Activated CD4-positive, alpha-beta T cell treated with anti-CD3 and anti-CD28 coated beads, Interleukin-2, amount 50 U/mL, for 48 hours (primary cell): ENCODE data around the gene AGL.
"Not testable (repeated sequence)": the region's sequence is repeated elsewhere in the genome, so short reads cannot be mapped to it uniquely, and the experiment has no call there.

Experiments used
- DNase-seq, 2 experiments: peaks; one replicate each; pipeline ENCODE4 v3.0.0-alpha.2; 2020

Gene AGL

GRCh38 chr1:99852648-99853047 is 2.5 kb downstream of the AGL start:
- no peak for DNase-seq

DNA sequence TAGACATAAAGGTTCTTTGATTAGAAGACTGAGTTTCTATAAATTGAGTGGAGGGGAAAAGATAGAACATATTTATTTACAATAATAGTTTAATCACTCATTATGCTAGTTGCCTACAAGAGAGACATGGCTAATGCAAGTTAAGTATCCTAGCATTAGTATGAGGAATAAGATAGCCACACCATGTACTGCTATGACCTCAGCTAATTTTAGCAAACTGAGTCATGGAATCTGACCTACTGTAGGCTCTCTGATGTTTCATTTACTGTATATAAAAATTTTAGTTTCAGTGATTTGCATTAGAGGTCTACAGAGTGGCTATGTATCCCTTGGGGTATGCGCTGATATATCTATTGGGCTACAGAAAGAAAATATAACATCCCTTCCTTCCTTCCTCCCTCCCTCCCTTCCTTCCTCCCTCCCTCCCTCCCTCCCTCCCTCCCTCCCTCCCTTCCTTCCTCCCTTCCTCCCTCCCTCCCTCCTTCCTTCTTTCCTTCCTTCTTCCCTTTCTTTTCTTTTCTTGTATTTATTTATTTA is 5.8 kb downstream of the AGL start:
- DNase-seq = no peak

- DNase-seq = not testable (repeated sequence)
These were observed 6.9 kb downstream of the AGL start for GRCh38 chr1:99857041-99857440.

GRCh38 chr1:99858286-99858685 is 8.1 kb downstream of the AGL start:
- DNase-seq = no peak

- DNase-seq = no peak
These were observed 8.7 kb downstream of the AGL start for GRCh38 chr1:99858881-99859280.

GRCh38 chr1:99860703-99861102 is 10.5 kb downstream of the AGL start:
- no peak for DNase-seq

DNA sequence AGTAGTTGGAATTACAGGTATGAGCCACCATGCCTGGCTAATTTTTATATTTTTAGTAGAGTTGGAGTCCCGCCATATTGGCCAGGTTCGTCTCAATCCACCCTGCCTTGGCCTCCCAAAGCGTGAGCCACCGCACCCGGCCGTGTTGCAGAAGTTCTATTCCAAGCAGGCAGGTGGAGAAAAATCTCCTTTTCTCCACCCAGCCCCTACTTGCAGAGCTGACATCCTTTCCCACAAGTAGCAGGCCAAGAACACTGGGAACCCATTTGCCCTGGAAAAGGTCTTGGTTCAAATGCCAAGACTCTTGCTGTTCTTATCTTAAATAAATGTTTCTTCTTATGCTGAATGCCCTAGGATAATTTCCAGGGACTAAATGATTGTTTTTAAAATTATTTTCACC is 17.5 kb downstream of the AGL start:
- no peak for DNase-seq

DNA sequence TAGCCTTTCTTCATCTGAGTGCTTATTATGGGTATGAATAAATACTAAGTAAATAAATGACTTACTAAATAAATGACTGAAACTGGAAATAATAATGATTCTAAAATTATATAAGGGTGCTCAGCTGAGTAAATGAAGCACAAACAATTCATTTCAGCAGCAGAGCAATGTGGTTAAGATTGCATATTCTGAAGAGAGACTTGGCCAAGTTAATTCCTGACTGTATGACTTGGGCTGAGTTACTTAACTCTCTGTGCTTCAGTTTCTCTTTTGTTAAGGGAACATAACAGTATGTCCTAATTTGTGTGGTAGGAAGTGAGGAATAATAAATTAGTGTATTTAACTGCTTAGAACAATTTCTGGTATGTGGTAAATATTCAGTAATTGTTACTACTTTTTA is 19.1 kb downstream of the AGL start:
- no peak for DNase-seq

DNA sequence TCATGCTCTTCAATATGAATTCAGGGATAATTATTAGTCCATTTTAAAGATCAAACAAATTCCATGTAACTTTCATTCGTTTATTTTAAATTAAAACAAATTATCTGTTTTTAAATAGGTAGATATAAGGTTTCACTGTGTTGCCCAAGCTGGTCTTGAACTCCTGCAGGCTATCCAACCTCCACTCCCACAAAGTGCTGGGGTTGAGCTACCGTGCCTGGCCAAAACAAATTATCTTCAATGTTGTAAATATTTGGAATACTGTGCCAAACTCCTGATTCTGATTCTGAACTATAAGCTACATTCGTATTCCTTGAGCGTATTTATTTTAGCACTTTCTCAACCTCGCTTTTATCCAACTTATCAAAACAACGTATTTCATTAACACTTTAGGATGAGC is 19.6 kb downstream of the AGL start:
- no peak for DNase-seq

- DNase-seq = no peak
These were observed 21.9 kb downstream of the AGL start for GRCh38 chr1:99872063-99872462.

DNA sequence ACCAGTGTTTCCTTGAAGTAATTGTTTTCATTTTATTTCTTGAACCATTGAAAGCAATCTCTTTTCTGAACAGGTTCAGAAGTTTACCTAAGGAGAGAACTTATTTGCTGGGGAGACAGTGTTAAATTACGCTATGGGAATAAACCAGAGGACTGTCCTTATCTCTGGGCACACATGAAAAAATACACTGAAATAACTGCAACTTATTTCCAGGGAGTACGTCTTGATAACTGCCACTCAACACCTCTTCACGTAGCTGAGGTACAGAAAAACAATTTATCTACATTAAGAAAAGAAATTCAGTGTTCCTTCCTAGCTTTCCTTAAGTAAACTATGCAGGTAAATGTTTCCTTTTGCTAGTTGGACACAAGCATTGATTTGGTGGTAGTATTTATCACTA is 27.4 kb downstream of the AGL start:
- DNase-seq = no peak

- no peak for DNase-seq
These were observed 36.0 kb downstream of the AGL start for GRCh38 chr1:99886179-99886578.

DNA sequence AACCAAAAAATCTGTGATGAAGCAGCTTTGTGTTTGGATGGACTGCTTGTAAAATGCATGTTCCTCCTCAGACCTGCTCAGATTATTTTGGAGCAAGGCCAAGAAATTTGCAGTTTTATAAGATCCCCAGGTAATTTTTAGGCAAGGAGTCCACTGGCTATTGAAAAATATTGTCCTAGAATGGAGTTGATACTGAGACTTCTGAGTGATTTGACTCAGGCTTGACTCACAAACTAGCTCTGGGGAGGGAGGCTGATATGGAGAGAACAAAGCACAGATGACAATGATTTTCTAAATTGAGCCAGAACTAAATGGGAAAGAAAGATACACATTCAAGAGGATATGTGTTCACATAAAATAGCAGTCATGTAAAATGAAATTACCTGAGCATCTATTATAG is 36.7 kb downstream of the AGL start:
- no peak for DNase-seq

DNA sequence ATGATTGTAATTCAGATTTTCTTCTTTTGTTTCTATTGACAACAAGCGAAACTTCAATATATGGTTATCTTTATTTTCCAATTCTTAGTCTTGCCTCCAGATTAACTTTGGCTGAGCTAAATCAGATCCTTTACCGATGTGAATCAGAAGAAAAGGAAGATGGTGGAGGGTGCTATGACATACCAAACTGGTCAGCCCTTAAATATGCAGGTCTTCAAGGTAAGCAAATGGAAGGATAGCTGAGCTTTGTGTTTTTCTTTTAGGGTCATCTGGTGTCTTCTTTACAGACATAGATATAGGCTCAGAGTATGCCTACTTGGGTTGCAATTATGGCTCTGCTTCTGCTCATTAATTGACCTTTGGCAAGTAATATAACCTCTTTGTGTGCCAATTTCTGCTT is 37.7 kb downstream of the AGL start:
- no peak for DNase-seq

- no peak for DNase-seq
These were observed 41.8 kb downstream of the AGL start for GRCh38 chr1:99891997-99892396.

- DNase-seq = not testable (repeated sequence)
These were observed 53.1 kb downstream of the AGL start for GRCh38 chr1:99903278-99903677.

GRCh38 chr1:99906535-99906934 is 56.4 kb downstream of the AGL start:
- no peak for DNase-seq

GRCh38 chr1:99917214-99917613 is 67.1 kb downstream of the AGL start:
- DNase-seq = no peak

DNA sequence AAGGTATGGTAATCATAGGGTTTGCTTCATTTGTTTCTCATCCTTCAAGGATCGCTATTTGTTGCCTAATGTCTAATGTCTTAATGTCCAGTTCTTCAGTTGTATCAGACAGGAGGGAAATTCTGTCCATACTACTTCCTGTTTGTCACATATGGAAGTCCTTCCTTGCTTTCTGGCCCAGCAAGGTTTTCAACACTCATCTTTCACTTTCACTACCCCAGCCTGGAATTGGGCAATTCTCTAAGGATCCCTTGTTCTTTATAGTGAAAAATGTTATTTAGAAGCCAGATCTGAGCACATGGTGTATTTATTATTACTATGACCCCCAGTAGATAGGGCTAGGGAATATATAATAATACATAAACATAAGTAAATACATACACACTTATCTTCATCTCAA is 69.1 kb downstream of the AGL start:
- DNase-seq = no peak

- DNase-seq = no peak
These were observed 84.6 kb downstream of the AGL start for GRCh38 chr1:99934801-99935200.

DNA sequence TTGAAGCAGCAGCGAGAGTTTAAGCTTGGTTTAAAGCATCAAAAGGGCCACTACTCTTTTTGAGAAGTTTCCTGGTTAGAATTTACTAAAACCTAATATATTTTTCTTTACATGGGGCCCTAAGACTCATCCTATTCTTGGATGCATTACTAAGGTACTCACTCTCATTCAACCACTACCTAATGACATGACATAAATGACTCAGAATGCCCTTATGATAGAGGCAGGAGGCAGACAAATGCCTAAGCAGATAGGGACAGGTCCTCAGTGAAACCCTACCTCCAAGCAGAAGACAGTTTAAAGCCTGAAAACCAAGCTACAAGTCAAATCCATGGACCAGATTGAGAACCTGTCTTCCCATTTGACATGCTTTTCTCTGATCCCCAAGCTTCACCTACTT is 85.4 kb downstream of the AGL start:
- no peak for DNase-seq

- DNase-seq = no peak
These were observed 85.9 kb downstream of the AGL start for GRCh38 chr1:99936071-99936470.

DNA sequence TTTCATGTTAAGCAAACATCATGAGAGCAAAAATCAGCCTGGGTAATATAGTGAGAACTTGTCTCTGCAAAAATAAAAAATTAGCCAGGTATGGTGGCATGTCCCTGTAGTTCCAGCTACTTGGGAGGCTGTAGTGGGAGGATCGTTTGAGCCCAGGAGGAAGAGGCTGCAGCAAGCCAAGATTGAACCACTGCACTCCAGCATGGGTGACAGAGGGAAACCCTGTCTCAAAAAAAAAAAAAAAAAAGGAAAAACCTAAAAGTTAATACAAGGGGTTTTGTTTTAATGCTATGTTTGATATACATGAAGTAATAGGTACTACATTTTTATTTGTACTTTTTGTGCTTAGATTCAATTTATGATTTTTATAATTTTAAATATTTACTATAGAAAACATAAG is 92.6 kb downstream of the AGL start:
- DNase-seq = no peak

DNA sequence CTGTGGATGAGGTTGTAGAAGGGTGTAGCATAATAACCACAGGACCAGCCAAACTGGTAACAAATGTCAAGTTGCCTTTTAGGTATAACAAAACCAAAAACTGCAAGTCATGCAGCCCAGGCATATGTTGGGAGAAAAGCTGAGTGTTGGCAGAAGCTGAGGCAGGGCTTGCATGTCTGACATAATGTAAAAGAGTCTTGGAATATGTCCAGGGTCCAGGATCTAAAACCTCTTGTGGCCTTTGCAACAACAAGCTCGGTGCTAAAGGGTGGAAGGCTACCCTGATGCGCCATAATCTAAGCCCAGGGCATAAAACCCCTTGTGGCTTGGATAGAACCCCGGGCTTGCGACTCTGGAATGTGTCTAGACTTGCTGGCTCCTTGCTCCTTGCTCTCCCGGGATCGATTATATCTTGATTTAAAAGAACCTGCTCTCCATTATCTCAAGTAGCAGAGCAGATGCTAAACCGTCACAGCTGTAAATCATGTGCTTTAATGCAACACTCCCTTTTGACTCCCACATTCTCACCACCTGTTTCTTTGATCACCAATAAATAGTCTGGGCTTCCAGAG is 93.1 kb downstream of the AGL start:
- no peak for DNase-seq

GRCh38 chr1:99944192-99944591 is 94.0 kb downstream of the AGL start:
- no peak for DNase-seq

DNA sequence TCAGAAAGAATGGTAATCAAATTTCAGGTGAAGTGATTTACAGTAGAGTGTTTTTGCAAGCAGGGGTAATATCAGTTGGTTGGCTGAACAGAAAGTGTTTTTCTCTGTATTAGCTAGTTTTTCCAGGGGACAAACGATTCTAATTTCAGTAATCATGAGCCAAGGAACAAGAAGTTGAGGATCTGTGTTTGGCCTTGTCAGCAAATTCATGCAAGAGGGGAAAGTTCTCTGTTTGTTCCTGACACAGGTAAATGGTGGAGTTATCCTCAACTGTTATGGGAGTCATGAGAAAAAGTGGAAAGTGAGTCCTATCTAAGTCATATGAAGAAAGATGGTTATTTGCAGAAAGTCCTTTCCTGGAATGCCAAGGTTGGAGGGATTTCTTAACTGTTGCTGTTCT is 95.0 kb downstream of the AGL start:
- DNase-seq = no peak
